ENCODE results near the gene KRT74.

Gene KRT74

GRCh38 chr12:52568111-52568510, 5.5 kb downstream of the KRT74 start:
- DNase-seq = no peak

DNA sequence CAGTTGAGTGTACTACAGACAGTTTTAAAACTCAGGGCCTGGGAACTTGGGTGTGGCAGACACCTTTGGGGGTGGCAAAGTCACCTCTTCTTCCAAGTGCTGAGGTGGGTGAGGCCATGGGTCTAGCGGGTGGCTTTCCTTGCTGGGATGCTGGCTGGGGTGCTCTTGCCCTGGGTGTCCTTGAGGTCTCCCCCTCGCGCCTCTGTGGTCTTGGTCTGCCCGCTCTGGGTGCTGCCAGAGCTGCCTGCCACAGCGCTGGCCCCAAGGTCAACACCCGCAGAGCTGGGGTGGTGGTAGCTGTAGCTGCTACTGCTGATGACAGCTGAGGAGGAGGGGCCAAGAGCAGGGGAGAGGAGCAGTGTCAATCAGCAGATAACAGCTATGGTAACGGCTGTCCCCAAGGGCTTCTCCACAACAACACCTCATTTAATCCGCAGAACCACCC, 6.8 kb downstream of the KRT74 start:
- DNase-seq = peak; percentile 80

DNA sequence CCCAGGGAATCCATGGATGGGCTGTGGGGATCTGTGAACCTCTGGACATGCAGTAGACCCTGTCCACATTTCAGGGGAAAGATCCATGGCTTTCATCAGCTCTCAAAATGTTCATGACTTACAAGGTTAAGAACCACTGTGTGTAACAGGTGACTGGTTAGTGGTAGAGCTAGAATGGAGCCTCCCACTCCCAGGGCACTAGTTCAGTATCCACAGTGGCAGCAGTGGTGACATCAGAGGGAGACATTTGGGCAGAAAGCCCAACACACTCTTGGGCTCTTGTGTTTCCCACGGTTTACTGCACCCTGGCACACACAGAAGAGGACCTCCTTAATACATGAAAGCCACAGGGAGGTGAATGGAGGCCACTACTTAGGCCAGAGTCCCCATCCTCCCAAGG, 9.1 kb downstream of the KRT74 start:
- no peak for DNase-seq

GRCh38 chr12:52561880-52562449, 11.7 kb downstream of the KRT74 start:
- no peak for DNase-seq

DNA sequence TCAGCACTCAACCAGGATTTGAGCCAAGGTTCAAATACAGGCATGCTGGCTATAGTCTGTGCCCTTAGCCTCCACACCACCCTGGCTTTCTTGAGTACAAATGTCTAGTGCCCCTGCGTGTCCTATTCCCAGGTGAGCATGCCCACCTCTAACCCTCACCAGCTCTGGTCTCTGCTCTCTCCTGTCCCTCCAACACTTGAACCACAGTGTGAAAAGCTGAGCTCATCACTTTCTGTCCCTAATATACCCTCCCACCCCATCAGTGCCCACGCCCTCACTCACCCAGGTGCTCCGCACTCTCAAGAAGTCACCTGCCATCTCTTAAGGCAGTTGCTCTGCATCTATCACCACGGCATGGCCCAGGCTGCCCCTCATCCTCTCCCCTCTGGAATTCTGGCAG, 13.7 kb downstream of the KRT74 start:
- DNase-seq = peak; percentile 13

DNA sequence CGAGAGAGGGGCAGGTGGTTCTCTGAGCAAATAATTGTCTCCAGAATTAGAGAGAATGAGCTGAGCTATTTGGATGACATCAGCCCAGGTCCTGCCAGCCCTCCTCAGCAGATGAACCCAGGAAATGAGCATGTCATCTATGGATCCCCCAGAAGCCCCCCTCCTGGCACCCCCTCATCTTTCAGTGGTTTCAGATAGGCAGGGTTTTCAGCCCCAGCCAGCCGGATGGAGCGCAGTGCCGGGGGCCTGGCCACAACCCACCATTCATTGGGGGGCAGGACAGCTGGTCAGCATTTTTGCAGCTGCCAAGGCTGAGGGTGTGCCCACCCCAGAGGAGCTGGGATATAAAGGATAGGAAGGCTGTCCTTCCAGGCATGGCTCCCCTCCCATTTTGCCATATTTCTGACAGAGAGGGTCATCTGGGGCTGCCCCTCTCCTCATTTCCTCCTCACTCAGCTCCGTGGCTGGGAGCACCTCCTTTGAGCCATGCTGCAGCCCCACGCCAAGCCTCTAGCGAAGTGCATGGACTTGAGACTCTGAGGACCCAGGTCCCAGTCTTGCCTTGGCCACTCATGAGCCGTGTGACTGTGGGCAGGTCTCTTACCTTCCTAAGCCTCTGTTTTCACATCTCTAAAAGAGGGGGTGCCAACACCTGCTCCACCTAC, 14.7 kb downstream of the KRT74 start:
- no peak for DNase-seq

GRCh38 chr12:52557476-52557875, 16.2 kb downstream of the KRT74 start:
- peak; percentile 20 for DNase-seq

DNA sequence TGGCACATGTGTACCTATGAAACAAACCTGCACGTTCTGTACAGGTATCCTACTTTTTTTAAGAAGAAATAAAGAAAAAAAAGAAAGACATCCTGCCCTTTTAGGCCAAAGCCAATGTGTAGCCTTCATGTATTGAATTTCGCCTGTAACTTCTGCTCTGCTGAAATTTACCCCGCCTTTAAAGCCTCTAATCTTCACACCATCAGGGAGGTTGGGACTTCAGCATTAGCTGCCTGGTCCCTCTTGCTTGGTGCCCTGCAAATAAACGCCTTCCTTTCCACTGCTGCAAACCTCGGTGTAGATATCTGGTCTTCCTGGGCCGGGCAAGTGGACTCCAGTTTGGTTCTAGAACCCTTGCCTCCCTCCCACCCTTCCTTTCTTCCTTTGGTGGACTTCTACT, 18.1 kb downstream of the KRT74 start:
- DNase-seq = peak; percentile 45

DNA sequence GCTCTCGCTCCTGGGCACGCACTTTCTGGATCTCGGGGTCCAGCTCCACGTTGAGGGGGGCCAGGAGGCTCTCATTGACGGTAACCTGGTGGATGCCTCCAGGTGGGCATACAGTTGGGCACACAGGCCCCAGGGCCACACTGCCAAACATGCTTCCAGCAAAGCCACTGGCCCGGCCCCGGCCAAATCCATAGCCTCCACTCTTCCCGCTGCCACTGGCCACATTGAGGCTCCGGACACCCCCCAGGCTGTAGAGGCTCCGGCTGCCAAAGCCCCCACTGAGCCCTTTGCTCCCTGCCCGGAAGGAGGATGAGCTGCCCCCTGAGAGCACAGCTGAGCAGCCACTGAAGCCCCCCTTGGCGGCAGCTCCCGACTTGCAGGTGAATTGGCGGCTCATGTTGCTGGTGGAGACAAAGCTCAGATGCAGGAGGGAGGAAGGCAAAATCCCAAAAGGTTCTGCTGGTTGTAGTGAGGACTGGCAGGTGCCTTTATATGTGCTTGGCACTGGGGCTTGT, 20.9 kb downstream of the KRT74 start, which contains the start of gene KRT71:
TSS of gene KRT71 (minus strand) at position 465 of the 515 bp plus-strand sequence. CDS start at position 397, 68 bp downstream.
- no peak for DNase-seq

- no peak for DNase-seq
Measured at GRCh38 chr12:52552055-52552454, 21.6 kb downstream of the KRT74 start.

- DNase-seq = no peak
Measured at GRCh38 chr12:52551216-52551865, 22.3 kb downstream of the KRT74 start.

GRCh38 chr12:52546126-52546525, 27.5 kb downstream of the KRT74 start:
- DNase-seq = no peak

GRCh38 chr12:52543985-52544883, 29.4 kb downstream of the KRT74 start:
- no peak for DNase-seq

GRCh38 chr12:52542785-52543318, 30.8 kb downstream of the KRT74 start:
- DNase-seq = no peak

DNA sequence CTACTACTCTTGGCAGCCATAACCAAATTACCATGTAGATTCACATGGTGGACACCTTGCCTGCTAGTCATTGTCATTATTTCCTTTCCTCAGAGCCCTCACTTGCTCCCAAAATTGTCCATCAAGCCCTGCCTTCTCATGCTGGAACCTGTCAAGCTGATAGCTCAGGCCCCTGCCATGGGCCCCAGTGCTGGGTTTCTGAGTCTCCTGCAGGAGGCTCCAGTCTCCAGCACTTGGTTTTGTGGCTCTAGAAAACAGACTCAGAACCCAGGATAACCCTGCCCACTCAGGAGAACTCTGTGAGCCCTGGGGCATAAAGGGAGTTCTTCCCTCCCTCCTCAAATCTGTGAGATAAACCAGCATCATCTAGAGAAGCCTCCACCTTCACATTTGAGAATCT, 31.5 kb downstream of the KRT74 start:
- no peak for DNase-seq

- no peak for DNase-seq
Measured at GRCh38 chr12:52541709-52542108, 31.9 kb downstream of the KRT74 start.

GRCh38 chr12:52540531-52540930, 33.1 kb downstream of the KRT74 start:
- no peak for DNase-seq

GRCh38 chr12:52539821-52540173, 33.8 kb downstream of the KRT74 start:
- DNase-seq = no peak

DNA sequence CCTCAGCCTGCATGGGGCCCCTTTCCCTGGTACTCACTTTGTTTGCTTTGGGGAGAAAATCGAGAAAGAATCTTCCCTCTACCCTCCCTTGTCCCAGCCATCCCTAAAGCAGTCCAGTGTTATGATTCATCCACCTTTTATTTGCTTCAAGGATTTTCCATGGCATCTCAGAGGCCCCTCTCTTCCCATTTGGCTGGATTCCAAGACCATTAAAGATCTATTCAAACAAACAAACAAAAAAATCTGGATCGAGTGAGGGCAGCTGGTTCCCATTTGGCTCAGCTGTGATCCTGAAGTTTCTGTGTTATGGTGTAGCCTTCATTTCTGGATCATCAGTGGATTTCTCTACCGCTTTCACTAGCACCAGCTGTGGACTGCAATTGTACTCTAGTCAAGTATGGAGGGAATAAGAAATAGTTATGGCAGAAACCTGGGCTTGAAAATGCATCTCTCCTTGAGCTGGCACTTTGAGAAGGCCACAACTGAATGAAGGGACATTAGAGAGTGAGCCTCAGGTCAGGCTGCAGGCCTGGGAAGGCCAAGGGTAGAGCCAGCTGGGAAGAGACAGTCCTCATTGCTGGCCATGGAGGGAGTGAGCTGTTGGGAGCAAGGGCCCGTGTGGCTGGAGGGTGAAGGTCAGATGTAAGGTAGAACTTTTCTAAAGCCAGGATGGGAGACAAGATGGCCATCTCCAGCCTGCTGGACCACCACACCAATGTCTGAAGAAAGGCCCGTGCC, 34.4 kb downstream of the KRT74 start:
- no peak for DNase-seq

GRCh38 chr12:52537101-52537500, 36.5 kb downstream of the KRT74 start:
- DNase-seq = no peak

DNA sequence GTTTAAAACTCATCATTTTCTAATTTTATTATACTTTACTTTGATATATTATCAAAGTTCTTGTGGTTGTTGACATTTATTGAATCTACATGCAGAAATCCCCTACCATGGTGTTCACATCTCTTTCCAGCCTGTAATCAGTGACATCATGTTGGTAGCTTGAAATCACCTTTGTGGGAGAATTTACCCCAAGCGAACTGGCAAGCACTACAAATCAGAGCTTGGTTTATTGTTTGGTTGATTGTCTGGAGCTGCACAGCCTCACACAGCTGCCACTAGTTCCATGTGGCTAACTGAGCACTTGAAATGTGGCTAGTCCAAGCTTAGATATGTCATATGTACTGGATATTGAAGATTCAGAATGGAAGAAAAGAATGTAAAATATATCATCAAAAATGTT, 38.1 kb downstream of the KRT74 start:
- no peak for DNase-seq

- no peak for DNase-seq
Measured at GRCh38 chr12:52534482-52534881, 39.2 kb downstream of the KRT74 start.

Measured in CD4-positive, alpha-beta T cell treated with Interleukin-17A for 1 hour (primary cell).